Heart right ventricle (tissue), 16 donors: Measurements from ENCODE around the gene CHST5. TPM values are rescaled to one million over a fixed set of nuclear protein-coding genes. Genes with fewer than 3 reads are reported as not detected.
"Not testable (repeated sequence)": the region's sequence is repeated elsewhere in the genome, so short reads cannot be mapped to it uniquely, and the experiment has no call there.

Source experiments
- ATAC-seq, 8 donors: fragments of 200-7000 bp; cut with Tn5 transposase; one replicate each; pipeline ENCODE4 v1.9.1; 2020; ENCODE audit warnings: mild to moderate bottlenecking in 8 of 8, moderate library complexity in 8 of 8, moderate number of reproducible peaks in 1 of 8
- DNase-seq, 2 donors: peaks; one replicate each; pipeline ENCODE4 v3.0.0-alpha.2; 2020
- H3K27ac ChIP-seq, 10 donors: fragments of 200-600 bp; sonication (generic) in 2 of 10; one replicate each; pipeline versions ENCODE4 v1.5.0 to v1.8.0; 2020 to 2022; ENCODE audit warnings: mild to moderate bottlenecking in 3 of 10
- H3K27me3 ChIP-seq, 7 donors: fragments of 200-600 bp; one replicate each; pipeline ENCODE4 v1.8.0; 2021 to 2022; ENCODE audit warnings: mild to moderate bottlenecking in 2 of 7
- H3K36me3 ChIP-seq, 9 donors: fragments of 200-600 bp; sonication (generic) in 1 of 9; one replicate each; pipeline versions ENCODE4 v1.5.0 to v1.8.0; 2020 to 2022; ENCODE audit warnings: mild to moderate bottlenecking in 2 of 9
- H3K4me1 ChIP-seq, 9 donors: fragments of 200-600 bp; sonication (generic) in 1 of 9; one replicate each; pipeline versions ENCODE4 v1.5.0 to v1.8.0; 2020 to 2022; ENCODE audit warnings: mild to moderate bottlenecking in 4 of 9
- H3K4me3 ChIP-seq, 10 donors: fragments of 200-600 bp; sonication (generic) in 2 of 10; one replicate each; pipeline versions ENCODE4 v1.5.0 to v1.8.0; 2020 to 2022; ENCODE audit warnings: mild to moderate bottlenecking in 7 of 10, moderate library complexity in 2 of 10
- H3K9me3 ChIP-seq, 11 donors: fragments of 200-600 bp in 10 of 11; sonication (generic) in 2 of 11; one replicate each; pipeline versions ENCODE4 v1.5.0 to v1.8.0; 2013 to 2022; ENCODE audit warnings: mild to moderate bottlenecking in 2 of 11, control low read depth in 1 of 11, moderate library complexity in 1 of 11
- CTCF ChIP-seq, 9 donors: fragments of 200-600 bp; sonication (generic) in 2 of 9; IDR thresholded peaks; one replicate each; pipeline versions ENCODE4 v1.5.0 to v1.8.0; 2021 to 2022; ENCODE audit warnings: antibody characterized with exemption in 9 of 9, mild to moderate bottlenecking in 5 of 9, moderate library complexity in 1 of 9
- WGBS, 2 donors: extraction: QIAGEN DNeasy Blood & Tissue Kit; methylation state at CpG; one replicate each; pipeline ENCODE4 v1.1.7; 2013; ENCODE audit warnings: inconsistent platforms in 1 of 2; 5-methylcytosine and 5-hydroxymethylcytosine counted together
- intact Hi-C, 10 donors: fragments of 100-400 bp; cut with DNase I; formaldehyde crosslinking; loops; one replicate each; pipeline versions ENCODE4 v1.11.1 to v1.14.2; 2022
- polyA plus RNA-seq, 2 donors: library from polyadenylated mRNA; stranded (reverse); fragments of 200-250 nt; gene quantifications; one replicate each; pipeline ENCODE4 v1.2.3, GENCODE V29; 2013
- total RNA-seq, 10 donors: library from RNA; stranded (reverse); fragmentation: NEBNext Ultra II Directional in 3 of 10; extraction: Animal tissue kit (Norgen Biotek cat#: 25700) in 3 of 10; gene quantifications; one replicate each; pipeline versions ENCODE4 v1.2.1 to v1.2.4, GENCODE V29; 2021 to 2023
- donor health status: Arrhythmogenic right ventricular cardiomyopathy.
- donor health status: ischemic (EF 13 %, LVEDD 7.1; RV severe dilation, severe dysfunction).
- donor health status: healthy with polysubstance abuse.
- donor health status: DM: no; HTN: yes; CAD: no.
- donor health status: DM: no; HTN: no; CAD: no.
- donor health status: ischemic (EF 25% LVEDD 6.9; RV normal size, moderate dysfunction).
- donor health status: ischemic (EF 25% LVEDD 5.7; RV mildly dilated, moderate dysfunction).
- donor health status: healthy.
- donor health status: DM: yes; HTN: yes; CAD: no.
- donor health status: Ischemic cardiomyopathy.
- donor health status: ischemic (EF 35%, LVEDD 5.7; RV mildly dilated, moderate dysfunction).
- donor health status: nonischemic (EF 11% LVEDD 7.7; RV severe dilation, severe dysfunction).
- donor health status: DM: yes; HTN: yes; CAD: no.
- donor health status: PGD.
- donor health status: ischemic (EF 29% LVEDD 5.4; RV normal size, mild dysfunction).
- donor health status: nonischemic (EF 23%, LVEDD 6.1; RV moderate dilation, normal function).

Gene CHST5
- total and polyA plus RNA-seq, 12 donors, result 0.08 to 1.4 (median 0.48) TPM; not detected in 1

- whole genome bisulfite sequencing, 2 donors, result 91 to 97% methylated on average over 5 of the region's 5 CpGs
- no peaks in the 10 kb centered on the region for H3K9me3 ChIP-seq
- intact Hi-C loops, result no loop called here
- TF ChIP-seq CTCF (IDR thresholded peaks at IDR 0.05), result no peak
- H3K36me3 ChIP-seq, result no peaks in the 10 kb centered on the region
- DNase-seq (no peak), ATAC-seq (no peak)
- H3K4me3 ChIP-seq, result no peak overlapping the region
- H3K4me1 ChIP-seq, result no peaks in the 10 kb centered on the region
- no peaks in the 10 kb centered on the region for H3K27me3 ChIP-seq
- no peak overlapping the region for H3K27ac ChIP-seq
Measured at GRCh38 chr16:75526032-75526790, 9.7 kb downstream of the CHST5 start.

- Histone ChIP-seq H3K36me3 (no peaks in the 10 kb centered on the region), H3K4me1 (peaks cover 0 to 10% (median 7%) of the 10 kb centered on the region in 9 donors), H3K27ac (no peak overlapping the region), H3K4me3 (no peak overlapping the region), H3K27me3 (no peaks in the 10 kb centered on the region), H3K9me3 (no peaks in the 10 kb centered on the region)
- intact Hi-C loops, result loop anchor here in 5 of 10 donors (5.0 to 10.0 kb wide), 4 partner anchors 33 to 96 kb away; partner anchors contain the start of gene TMEM231 (in 1 of the 5)
- no peak for DNase-seq
- WGBS, 2 donors, result 94 to 98% methylated on average over 6 of the region's 6 CpGs
- TF ChIP-seq CTCF (IDR thresholded peaks at IDR 0.05), result no peak
- no peak for ATAC-seq
Measured at GRCh38 chr16:75519175-75519574, 16.7 kb downstream of the CHST5 start.

GRCh38 chr16:75516189-75516966, 19.5 kb downstream of the CHST5 start:
- H3K9me3 ChIP-seq, H3K36me3 ChIP-seq, H3K27me3 ChIP-seq: not testable (repeated sequence)
- intact Hi-C loops, result loop anchor here in 6 of 10 donors (2.0 to 10.0 kb wide), 7 partner anchors 36 to 106 kb away; partner anchors contain the start of genes ADAT1 (in 2 of the 6), TMEM170A (in 1 of the 6) and TMEM231 (in 1 of the 6)
- DNase-seq, result peak; percentile 9 to 36
- peak in 7 of 8 donors; percentile 0 to 63 (median 26) for ATAC-seq
- peaks cover 0 to 10% (median 7%) of the 10 kb centered on the region in 9 donors for H3K4me1 ChIP-seq
- 5 to 7% methylated on average over 32 to 42 of the region's 42 CpGs for WGBS, 2 donors
- H3K27ac ChIP-seq, result peak overlapping the region; percentile 92 to 99 (median 98)
- peak overlapping the region; percentile 73 to 100 (median 92) for H3K4me3 ChIP-seq

GRCh38 chr16:75514296-75514695, 21.6 kb downstream of the CHST5 start:
- no peak overlapping the region for H3K4me3 ChIP-seq
- no peaks in the 10 kb centered on the region for H3K36me3 ChIP-seq
- intact Hi-C loops, result loop anchor here in 3 of 10 donors (5.0 to 10.0 kb wide), 3 partner anchors 37 to 101 kb away; no protein-coding TSS in a partner anchor
- no peak for TF ChIP-seq CTCF (IDR thresholded peaks at IDR 0.05)
- H3K4me1 ChIP-seq, result peaks cover 0 to 10% (median 7%) of the 10 kb centered on the region in 9 donors
- DNase-seq (no peak), ATAC-seq (no peak)
- no peaks in the 10 kb centered on the region for H3K9me3 ChIP-seq
- H3K27me3 ChIP-seq, result no peaks in the 10 kb centered on the region
- H3K27ac ChIP-seq, result no peak overlapping the region
- 92 to 93% methylated on average over 11 of the region's 11 CpGs for WGBS, 2 donors
